ENCODE measurements around the gene NFIB.

Gene NFIB

DNA sequence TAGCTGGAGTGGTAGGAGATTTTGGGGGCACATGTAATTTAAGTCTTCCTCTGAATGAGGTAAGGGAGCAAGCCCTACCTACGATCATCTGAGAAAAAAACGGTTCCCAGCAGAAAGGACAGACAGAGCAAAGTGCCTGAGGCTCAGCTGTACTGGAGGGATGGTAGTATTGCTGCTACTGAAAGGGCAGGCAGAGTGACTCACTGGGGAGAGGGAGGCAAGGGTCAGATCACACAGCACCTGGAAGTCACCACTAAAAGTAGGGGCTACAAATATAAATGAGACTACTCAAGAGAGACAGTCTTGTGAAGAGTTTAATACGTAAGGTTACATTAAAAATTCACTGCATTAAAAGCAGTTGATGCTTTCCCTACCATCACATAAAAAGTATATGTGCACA is 75.9 kb downstream of the NFIB start:
- DNase-seq, result no peak
- H3K9me3 ChIP-seq (ENCODE audit: severe bottlenecking), result no peaks in the 10 kb centered on the region
- H3K4me3 ChIP-seq (ENCODE audit: low read depth, low read length), result no peak overlapping the region
- no peaks in the 10 kb centered on the region for H3K27me3 ChIP-seq (ENCODE audit: insufficient read depth, low read depth, severe bottlenecking)
- TF ChIP-seq, protein P1, sequence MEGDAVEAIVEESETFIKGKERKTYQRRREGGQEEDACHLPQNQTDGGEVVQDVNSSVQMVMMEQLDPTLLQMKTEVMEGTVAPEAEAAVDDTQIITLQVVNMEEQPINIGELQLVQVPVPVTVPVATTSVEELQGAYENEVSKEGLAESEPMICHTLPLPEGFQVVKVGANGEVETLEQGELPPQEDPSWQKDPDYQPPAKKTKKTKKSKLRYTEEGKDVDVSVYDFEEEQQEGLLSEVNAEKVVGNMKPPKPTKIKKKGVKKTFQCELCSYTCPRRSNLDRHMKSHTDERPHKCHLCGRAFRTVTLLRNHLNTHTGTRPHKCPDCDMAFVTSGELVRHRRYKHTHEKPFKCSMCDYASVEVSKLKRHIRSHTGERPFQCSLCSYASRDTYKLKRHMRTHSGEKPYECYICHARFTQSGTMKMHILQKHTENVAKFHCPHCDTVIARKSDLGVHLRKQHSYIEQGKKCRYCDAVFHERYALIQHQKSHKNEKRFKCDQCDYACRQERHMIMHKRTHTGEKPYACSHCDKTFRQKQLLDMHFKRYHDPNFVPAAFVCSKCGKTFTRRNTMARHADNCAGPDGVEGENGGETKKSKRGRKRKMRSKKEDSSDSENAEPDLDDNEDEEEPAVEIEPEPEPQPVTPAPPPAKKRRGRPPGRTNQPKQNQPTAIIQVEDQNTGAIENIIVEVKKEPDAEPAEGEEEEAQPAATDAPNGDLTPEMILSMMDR (IDR thresholded peaks at IDR 0.05; ENCODE audit: low read depth, low read length), result no peak
- no peaks in the 10 kb centered on the region for H3K36me3 ChIP-seq
- no peak overlapping the region for H3K27ac ChIP-seq

DNA sequence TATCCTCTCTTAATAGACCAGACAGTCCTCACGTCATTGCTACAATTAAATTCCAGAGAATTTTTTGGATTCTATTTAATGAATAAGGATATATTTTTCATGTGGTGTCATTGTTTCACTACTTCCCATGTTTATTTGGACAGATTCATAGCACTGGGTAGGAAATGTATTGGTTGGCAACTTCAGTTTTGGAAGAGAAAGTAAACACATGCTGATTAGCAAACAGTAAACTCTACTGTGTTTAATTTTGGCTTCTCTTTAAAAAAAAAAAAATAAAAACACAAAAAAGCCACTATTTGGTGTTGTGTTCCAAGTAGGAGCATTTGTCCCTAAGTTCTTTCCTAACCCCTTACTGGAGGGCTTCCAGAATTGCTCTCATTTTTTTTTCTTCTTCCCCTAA is 77.3 kb downstream of the NFIB start:
- no peaks in the 10 kb centered on the region for H3K9me3 ChIP-seq (ENCODE audit: severe bottlenecking)
- DNase-seq, result no peak
- no peak overlapping the region for H3K27ac ChIP-seq
- no peak overlapping the region for H3K4me3 ChIP-seq (ENCODE audit: low read depth, low read length)
- H3K27me3 ChIP-seq (ENCODE audit: insufficient read depth, low read depth, severe bottlenecking), result no peaks in the 10 kb centered on the region
- no peaks in the 10 kb centered on the region for H3K36me3 ChIP-seq
- TF ChIP-seq, protein P1 (IDR thresholded peaks at IDR 0.05; ENCODE audit: low read depth, low read length), result no peak

DNA sequence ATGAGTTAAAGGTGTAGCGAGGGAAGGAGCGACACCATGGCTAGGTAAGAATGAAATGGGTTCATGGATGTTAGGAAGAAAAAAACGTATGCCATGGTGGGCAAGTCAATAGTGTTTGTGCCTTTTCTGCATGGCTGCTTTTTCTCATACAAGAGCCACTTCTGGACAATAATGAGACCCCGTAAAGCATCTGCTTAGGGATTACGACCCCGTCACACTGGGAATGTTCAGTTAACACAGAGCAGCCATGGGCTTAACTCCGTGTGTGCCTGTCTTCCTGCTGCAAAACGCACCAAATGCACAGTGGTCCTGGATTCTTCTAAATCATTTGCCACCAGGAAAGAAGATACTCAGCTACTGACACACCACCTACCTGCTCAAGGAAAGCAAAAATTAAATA is 81.8 kb downstream of the NFIB start:
- H3K9me3 ChIP-seq (ENCODE audit: severe bottlenecking), result no peaks in the 10 kb centered on the region
- no peaks in the 10 kb centered on the region for H3K27me3 ChIP-seq (ENCODE audit: insufficient read depth, low read depth, severe bottlenecking)
- TF ChIP-seq, protein P1 (IDR thresholded peaks at IDR 0.05; ENCODE audit: low read depth, low read length), result no peak
- H3K27ac ChIP-seq, result no peak overlapping the region
- no peak for DNase-seq
- H3K36me3 ChIP-seq, result no peaks in the 10 kb centered on the region
- H3K4me3 ChIP-seq (ENCODE audit: low read depth, low read length), result no peak overlapping the region

DNA sequence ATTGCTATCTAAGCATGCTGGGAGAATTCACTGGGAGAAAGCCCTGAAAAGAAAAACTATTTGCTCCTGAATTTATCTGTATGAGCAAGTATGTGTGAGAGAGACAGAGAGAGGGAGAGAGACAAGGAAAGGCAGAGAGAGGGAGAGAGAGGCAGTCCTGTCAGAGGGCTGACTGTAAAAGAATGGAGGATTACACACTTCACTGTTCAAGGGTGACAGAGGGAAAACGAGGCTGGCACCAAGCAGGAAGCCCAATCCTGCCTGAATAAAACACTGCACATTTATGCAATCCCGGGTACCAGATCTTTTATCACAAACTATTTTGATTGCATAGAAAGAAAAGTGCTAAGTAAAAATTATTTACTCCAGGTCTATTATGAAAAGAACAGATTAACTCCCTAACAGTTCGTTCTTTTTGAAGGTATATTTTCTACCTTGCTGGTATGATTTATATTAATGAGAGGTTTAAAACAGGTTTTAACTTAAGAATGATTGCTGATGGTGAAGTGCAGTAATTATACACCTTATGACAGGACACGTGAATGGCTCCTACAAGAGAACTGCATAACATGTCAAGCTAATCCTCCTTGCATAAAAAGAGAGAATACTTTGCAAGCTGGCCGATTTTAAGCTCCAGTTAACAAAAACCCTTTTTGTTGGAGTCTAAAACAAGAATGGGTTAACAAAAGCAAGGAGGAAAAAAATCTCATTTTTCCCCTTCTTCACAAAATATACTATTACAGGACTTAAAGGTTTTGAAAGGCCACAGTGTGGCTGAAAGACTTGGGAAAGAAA is 82.5 kb downstream of the NFIB start:
- no peak overlapping the region for H3K27ac ChIP-seq
- H3K36me3 ChIP-seq, result no peaks in the 10 kb centered on the region
- no peaks in the 10 kb centered on the region for H3K9me3 ChIP-seq (ENCODE audit: severe bottlenecking)
- no peak overlapping the region for H3K4me3 ChIP-seq (ENCODE audit: low read depth, low read length)
- H3K27me3 ChIP-seq (ENCODE audit: insufficient read depth, low read depth, severe bottlenecking), result no peaks in the 10 kb centered on the region
- TF ChIP-seq, protein P1 (IDR thresholded peaks at IDR 0.05; ENCODE audit: low read depth, low read length), result no peak
- no peak for DNase-seq

DNA sequence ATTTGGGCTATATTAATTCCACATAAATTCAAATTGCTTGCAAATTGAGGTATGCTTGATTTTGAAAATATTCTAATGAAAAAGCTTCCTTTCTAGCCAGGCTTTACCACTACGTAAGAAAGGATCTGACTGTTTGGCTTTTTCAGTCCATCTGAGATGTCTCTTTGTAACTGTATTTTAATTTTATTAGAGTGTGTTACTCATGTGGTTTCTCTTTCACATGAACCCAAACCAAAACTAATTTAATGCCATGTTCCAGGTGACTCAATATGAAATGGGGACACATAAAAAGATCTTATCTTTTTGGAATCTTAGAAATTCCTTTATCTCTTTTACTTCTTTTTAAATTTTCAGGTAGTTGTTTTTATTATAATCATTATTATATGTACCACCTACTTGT is 85.3 kb downstream of the NFIB start:
- Histone ChIP-seq H3K4me3 (ENCODE audit: low read depth, low read length) (no peak overlapping the region), H3K27me3 (ENCODE audit: insufficient read depth, low read depth, severe bottlenecking) (no peaks in the 10 kb centered on the region), H3K9me3 (ENCODE audit: severe bottlenecking) (no peaks in the 10 kb centered on the region), H3K27ac (no peak overlapping the region), H3K36me3 (no peaks in the 10 kb centered on the region)
- no peak for DNase-seq
- TF ChIP-seq, protein P1 (IDR thresholded peaks at IDR 0.05; ENCODE audit: low read depth, low read length), result no peak

All from WERI-Rb-1 (cell line).